SU-DHL-6 (cell line): ENCODE measurements around the gene KIF21B.

Experiments
- H2AFZ ChIP-seq: fragments of 200-600 bp; sonication (generic); 2 replicates; pipeline ENCODE4 v1.6.1; 2014; ENCODE audit warnings: low read depth, mild to moderate bottlenecking, moderate library complexity, mixed read lengths, antibody characterized with exemption, low read length; ENCODE audit not compliant: severe bottlenecking
- H3F3A ChIP-seq: fragments of 200-600 bp; shearing (Covaris generic); 2 replicates; pipeline ENCODE4 v1.6.0; 2016; ENCODE audit warnings: antibody characterized with exemption, mild to moderate bottlenecking; ENCODE audit not compliant: insufficient read depth
- H3K27ac ChIP-seq: fragments of 200-600 bp; sonication (generic); 2 replicates; pipeline ENCODE4 v1.5.1; 2016; ENCODE audit warnings: low read depth, mild to moderate bottlenecking, low read length, moderate library complexity, mixed read lengths
- H3K27me3 ChIP-seq: fragments of 200-600 bp; sonication (generic), shearing (Covaris generic); 2 replicates; pipeline ENCODE4 v1.6.0; 2014; ENCODE audit warnings: mild to moderate bottlenecking, low read length
- H3K36me3 ChIP-seq: fragments of 200-600 bp; sonication (generic); 2 replicates; pipeline ENCODE4 v1.6.1; 2014; ENCODE audit warnings: mild to moderate bottlenecking, low read length, mixed read lengths
- H3K4me2 ChIP-seq: fragments of 300-600, 200-600 bp; shearing (Covaris generic), sonication (generic); 2 replicates; pipeline ENCODE4 v1.6.0; 2014; ENCODE audit warnings: low read length, low read depth, mild to moderate bottlenecking; ENCODE audit not compliant: poor library complexity, severe bottlenecking
- H3K4me3 ChIP-seq: fragments of 200-600 bp; sonication (generic); 2 replicates; pipeline ENCODE4 v1.5.1; 2014; ENCODE audit warnings: antibody characterized with exemption, low read length, mild to moderate bottlenecking, mixed read lengths; ENCODE audit not compliant: insufficient read depth, poor library complexity, severe bottlenecking
- H3K79me2 ChIP-seq: fragments of 200-600 bp; sonication (generic); 2 replicates; pipeline ENCODE4 v1.6.1; 2014; ENCODE audit warnings: mild to moderate bottlenecking, low read length, moderate library complexity; ENCODE audit not compliant: insufficient read depth
- H3K9ac ChIP-seq: fragments of 200-600 bp; sonication (generic); 2 replicates; pipeline ENCODE4 v1.7.0; 2014; ENCODE audit warnings: mild to moderate bottlenecking, low read length
- H3K9me2 ChIP-seq: fragments of 200-600 bp; sonication (generic); replicated peaks from 2 replicates; pipeline ENCODE4 v1.6.1; 2014; ENCODE audit warnings: low read length; ENCODE audit not compliant: insufficient read depth
- H3K9me3 ChIP-seq: fragments of 200-600 bp; sonication (generic); 2 replicates; pipeline ENCODE4 v1.6.1; 2014; ENCODE audit warnings: low read length, mixed read lengths; ENCODE audit not compliant: insufficient read depth
- H4K20me1 ChIP-seq: fragments of 200-600 bp; sonication (generic); 2 replicates; pipeline ENCODE4 v1.6.1; 2014; ENCODE audit warnings: low read depth, mild to moderate bottlenecking, antibody characterized with exemption, low read length, moderate library complexity, mixed read lengths
- CTCF ChIP-seq: fragments of 200-600 bp; sonication (generic); IDR thresholded peaks from one replicate; pipeline ENCODE4 v1.5.1; 2017; ENCODE audit warnings: antibody characterized with exemption, mild to moderate bottlenecking, low read length, moderate library complexity; ENCODE audit not compliant: insufficient read depth, poor library complexity, severe bottlenecking
- EZH2phosphoT487 ChIP-seq: fragments of 200-600 bp; sonication (generic), shearing (Covaris generic); conservative IDR thresholded peaks from 2 replicates; pipeline ENCODE4 v1.6.1; 2018; ENCODE audit warnings: mild to moderate bottlenecking, antibody characterized with exemption, low read length, moderate library complexity, mixed read lengths

Gene KIF21B

GRCh38 chr1:200925831-200926230 is 97.7 kb downstream of the KIF21B start:
- no peak overlapping the region for H3K4me3 ChIP-seq
- H3F3A ChIP-seq = no peaks in the 10 kb centered on the region
- H2AFZ ChIP-seq = no peak overlapping the region
- no peaks in the 10 kb centered on the region for H4K20me1 ChIP-seq
- H3K9ac ChIP-seq = no peak overlapping the region
- H3K27ac ChIP-seq = no peak overlapping the region
- TF ChIP-seq EZH2phosphoT487 (no peak), CTCF (no peak)
- no peaks in the 10 kb centered on the region for H3K79me2 ChIP-seq
- H3K9me3 ChIP-seq = no peaks in the 10 kb centered on the region
- H3K4me2 ChIP-seq = no peak overlapping the region
- H3K27me3 ChIP-seq = no peaks in the 10 kb centered on the region
- H3K36me3 ChIP-seq = no peaks in the 10 kb centered on the region
- H3K9me2 ChIP-seq = no peaks in the 10 kb centered on the region

GRCh38 chr1:200923601-200924000 is 99.9 kb downstream of the KIF21B start:
- Histone ChIP-seq H3K79me2 (no peaks in the 10 kb centered on the region), H3K9me3 (no peaks in the 10 kb centered on the region), H3F3A (no peaks in the 10 kb centered on the region), H2AFZ (no peak overlapping the region), H3K9ac (no peak overlapping the region), H3K4me2 (no peak overlapping the region), H3K36me3 (no peaks in the 10 kb centered on the region), H4K20me1 (no peaks in the 10 kb centered on the region), H3K9me2 (no peaks in the 10 kb centered on the region), H3K4me3 (no peak overlapping the region), H3K27ac (no peak overlapping the region), H3K27me3 (no peaks in the 10 kb centered on the region)
- TF ChIP-seq CTCF = no peak
- TF ChIP-seq EZH2phosphoT487 = no peak

- Histone ChIP-seq H3K9ac (no peak overlapping the region), H3K4me2 (no peak overlapping the region), H3K27me3 (no peaks in the 10 kb centered on the region), H3K9me3 (no peaks in the 10 kb centered on the region), H3K27ac (no peak overlapping the region), H3K4me3 (no peak overlapping the region), H2AFZ (no peak overlapping the region), H3F3A (no peaks in the 10 kb centered on the region), H3K9me2 (no peaks in the 10 kb centered on the region), H3K36me3 (no peaks in the 10 kb centered on the region), H4K20me1 (no peaks in the 10 kb centered on the region), H3K79me2 (no peaks in the 10 kb centered on the region)
- no peak for TF ChIP-seq EZH2phosphoT487
- TF ChIP-seq CTCF = no peak
These were observed 101.1 kb downstream of the KIF21B start for GRCh38 chr1:200922406-200922805.

GRCh38 chr1:200921571-200922110 is 101.9 kb downstream of the KIF21B start:
- Histone ChIP-seq H3K9me2 (no peaks in the 10 kb centered on the region), H3K79me2 (no peaks in the 10 kb centered on the region), H3K9ac (no peak overlapping the region), H4K20me1 (no peaks in the 10 kb centered on the region), H3K4me3 (no peak overlapping the region), H3K36me3 (no peaks in the 10 kb centered on the region), H3K9me3 (no peaks in the 10 kb centered on the region), H3K4me2 (no peak overlapping the region), H3F3A (no peaks in the 10 kb centered on the region), H3K27me3 (no peaks in the 10 kb centered on the region), H2AFZ (no peak overlapping the region), H3K27ac (no peak overlapping the region)
- no peak for TF ChIP-seq CTCF
- TF ChIP-seq EZH2phosphoT487 = no peak
